HG03139 (cell line): ENCODE measurements around the gene ATP2B2.

Experiments
- ATAC-seq: cut with Tn5 transposase; IDR thresholded peaks from one replicate; pipeline ENCODE4 v1.9.1; 2021; ENCODE audit not compliant: unreplicated experiment

ATP2B2 gene

GRCh38 chr3:10471054-10471688, 34.2 kb downstream of the ATP2B2 start:
- ATAC-seq = no peak

- no peak for ATAC-seq
These were observed 35.0 kb downstream of the ATP2B2 start for GRCh38 chr3:10470120-10471053.

GRCh38 chr3:10469441-10470119, 35.8 kb downstream of the ATP2B2 start:
- ATAC-seq = no peak

DNA sequence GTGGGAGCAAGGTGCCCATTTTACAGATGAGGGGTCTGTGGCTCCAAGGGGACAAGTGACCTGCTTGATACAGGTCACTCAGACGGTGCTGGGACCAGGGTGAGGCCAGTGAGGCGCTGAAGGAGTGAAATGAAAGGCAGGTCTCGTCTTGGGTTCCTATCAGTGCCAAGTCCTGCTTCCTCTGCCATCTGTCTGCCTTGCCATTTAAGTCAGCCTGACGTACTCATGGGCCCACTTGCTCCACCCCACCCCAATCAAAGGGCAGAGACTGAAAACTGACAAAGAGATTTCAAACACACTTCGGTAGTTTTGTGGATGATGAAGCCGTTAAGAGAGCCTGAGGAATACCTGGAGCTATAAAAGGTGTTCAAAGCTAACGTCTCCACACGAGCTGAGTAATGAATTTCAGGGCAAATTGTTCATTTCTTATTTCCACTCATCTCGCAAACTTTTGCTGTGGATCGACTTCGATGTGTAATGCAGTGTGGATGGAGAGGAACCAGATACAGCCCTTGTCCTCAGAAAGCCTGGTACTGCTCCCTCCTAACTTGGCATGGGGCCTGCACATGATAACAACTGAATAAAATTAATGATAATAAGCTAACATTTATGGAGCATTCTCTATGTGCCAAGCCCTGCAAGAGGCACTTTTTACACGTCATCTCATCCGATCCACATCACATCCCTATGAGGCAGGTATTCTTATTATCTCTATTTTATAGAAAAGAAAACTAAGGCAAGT, 36.6 kb downstream of the ATP2B2 start:
- no peak for ATAC-seq

DNA sequence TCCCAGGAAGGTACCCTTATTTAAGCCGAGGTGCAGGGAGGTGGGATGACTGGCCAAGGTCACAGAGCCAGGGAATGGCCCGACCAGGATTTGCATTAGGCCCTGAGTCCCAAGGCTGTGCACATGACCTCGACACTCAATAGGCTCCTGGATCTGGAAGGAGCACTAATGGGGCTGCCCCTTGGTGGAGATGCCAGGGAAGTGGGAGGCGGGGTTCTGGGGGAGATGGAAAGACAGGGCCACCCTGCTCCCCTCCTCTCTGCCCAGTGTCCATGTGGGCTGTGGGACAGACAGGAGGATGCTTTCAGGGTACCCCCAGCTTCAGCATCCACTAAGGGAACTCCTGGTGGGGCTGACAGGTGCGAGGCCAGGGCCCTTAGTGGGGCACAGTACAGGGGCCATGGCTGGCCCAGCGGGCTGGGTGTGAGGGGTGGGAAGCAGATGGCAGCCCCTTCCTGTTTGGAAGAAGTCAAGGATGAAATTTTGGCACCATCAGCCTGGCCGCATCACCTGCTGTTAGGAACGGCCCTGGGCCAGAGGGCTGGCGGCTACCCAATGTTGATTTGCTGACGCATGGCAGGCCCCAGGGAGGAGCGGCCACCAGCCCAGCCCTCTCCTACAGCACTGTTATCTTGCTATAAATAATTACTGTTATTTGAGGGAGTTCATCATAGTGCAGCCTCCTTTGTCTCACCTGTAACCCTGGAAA, 37.3 kb downstream of the ATP2B2 start:
- no peak for ATAC-seq

DNA sequence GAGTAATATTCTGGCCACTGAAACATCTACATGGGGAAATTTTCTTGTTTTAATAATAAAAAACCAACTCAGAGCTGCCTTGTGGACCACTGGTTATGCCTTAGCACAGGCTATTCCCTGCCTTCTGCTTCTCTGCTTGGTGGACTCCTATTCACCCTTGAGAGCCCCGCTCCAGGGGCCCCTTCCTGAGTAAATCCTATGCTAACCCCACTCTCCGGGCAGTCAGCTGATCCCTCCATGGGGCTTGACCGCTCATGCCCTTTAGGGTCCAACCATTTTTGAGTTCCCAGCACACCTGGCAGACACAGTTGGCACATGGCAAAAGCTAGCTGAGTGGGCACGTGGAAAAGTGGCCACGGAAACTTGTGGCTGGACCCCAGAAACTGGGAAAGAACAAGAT, 38.2 kb downstream of the ATP2B2 start:
- no peak for ATAC-seq

DNA sequence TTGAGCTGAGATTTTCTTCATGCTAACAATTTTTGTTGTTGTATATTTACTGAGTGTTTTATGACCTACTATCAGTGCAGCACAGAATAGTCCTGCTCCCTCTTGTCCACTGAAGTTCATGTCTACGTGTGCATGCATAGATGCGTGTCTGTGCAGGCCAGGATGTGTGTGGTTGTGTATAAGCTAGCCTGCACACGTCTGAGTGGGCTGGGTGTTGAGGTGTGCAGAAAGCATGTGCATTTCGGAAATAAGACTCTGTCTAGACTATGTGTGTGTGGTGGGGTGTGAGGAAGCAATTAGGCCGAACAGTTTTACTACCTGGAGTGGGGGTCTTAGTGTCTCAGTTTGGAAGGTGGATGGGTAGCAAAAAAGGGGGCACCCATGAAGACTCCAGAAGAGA, 39.2 kb downstream of the ATP2B2 start:
- no peak for ATAC-seq

GRCh38 chr3:10465161-10465560, 40.2 kb downstream of the ATP2B2 start:
- no peak for ATAC-seq

GRCh38 chr3:10463533-10464434, 41.6 kb downstream of the ATP2B2 start:
- ATAC-seq = no peak

DNA sequence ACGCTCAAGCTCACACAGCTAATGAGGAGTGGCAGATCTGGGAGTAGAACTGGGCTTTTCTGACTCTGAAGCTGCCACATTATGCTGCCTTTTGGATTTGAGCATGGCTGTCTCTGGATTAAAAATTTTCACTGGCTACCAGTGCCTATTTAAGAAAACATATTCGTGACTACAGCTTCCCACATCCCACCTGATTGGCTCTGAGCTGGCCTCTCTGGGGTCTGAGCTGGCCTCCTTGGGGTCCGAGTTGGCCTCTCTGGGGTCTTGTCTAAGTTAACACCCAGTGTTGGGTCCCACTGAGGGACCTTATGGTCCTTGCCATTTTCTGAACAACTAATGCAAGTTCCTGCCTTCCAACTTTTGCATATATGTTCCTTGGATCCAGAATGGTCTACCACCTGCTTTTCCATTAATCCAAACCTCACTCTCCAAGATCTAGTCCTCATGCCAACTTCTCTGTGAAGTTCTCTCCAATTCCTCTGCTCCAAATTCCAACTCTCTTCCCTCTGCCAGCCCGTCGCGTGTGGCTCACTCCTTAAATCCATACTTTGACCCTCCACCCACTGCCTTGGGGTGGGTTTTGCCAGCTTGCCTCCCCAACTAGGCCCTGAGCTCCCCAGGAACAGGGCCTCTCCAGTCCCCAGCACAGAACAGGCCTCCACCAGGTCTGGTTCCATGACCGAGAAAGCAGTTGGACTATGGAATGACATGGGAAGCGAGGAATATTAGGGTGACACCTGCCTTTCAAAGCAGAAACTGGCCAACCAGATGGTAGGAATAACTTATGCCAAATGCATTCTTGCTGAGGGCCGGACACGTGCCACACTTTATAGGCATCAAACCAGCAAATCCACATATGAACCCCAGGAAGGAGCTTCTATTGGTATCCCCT, 42.5 kb downstream of the ATP2B2 start:
- no peak for ATAC-seq

DNA sequence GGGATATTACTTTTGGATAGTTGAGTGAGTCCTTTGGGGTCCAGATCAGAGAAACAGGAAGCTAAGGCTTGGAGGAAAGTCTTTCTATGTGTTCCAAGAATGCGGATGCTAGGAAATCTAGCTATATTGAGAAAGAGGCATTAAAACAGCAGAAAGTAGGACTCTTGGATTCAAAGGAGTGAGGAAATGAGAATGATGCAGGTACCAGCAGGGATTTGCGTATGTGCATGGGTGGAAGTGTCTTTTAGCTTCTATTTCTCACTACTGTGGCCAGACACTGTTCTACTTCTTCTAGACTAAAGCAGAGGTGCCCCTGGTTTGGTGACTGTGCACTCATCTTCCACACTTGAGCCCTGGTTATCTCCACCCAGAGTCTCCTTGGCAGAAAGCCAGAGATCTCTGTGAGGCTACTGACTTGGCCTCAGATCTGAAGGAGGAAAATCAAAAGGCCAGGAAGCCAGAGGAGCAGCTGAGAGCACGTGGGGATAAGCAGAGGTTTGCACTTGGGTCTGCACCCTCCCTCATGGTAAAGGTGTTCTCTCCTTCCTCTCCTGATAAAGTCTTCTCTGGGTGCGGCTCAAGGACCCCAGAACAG, 44.3 kb downstream of the ATP2B2 start:
- no peak for ATAC-seq

DNA sequence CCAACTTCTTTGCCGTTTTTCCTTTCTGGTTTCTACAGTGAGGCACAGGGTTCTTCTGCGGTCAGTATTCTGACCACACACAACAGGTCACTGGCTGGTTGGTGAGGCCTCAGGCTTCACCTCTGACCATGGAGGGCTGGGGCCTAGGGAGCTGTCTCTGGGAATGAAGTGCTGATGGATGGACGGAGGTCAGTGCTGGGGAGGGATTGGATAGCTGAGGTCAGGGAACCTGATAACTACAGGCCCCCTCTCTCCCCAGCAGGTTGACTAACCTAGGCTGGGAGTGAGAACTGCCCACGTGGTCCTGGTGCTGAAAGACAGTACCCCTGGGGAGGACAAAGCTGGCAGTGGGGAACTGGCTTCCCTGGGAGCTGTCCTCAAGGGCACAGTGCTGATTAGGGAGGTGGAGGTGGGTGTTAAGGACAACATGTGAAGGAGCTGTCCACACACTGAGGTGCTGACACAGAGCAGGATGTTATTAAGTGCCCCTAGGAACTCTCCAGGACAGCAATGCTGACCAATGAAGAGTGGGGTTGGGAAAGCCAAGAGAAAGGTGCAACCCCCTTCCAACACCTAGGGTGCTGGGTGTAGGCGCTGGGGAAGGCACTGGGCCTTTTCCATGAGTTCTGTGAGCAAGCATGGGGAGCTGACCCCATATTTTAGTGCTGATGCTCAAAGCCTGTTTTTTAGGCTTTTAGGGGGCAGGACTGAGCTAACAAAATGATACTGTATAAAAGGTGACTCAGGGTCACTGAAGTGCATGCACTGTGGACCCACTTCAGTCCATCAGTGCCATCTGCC, 45.2 kb downstream of the ATP2B2 start:
- ATAC-seq = no peak

GRCh38 chr3:10457560-10457959, 47.8 kb downstream of the ATP2B2 start:
- ATAC-seq = no peak

- ATAC-seq = no peak
These were observed 48.4 kb downstream of the ATP2B2 start for GRCh38 chr3:10456981-10457380.

DNA sequence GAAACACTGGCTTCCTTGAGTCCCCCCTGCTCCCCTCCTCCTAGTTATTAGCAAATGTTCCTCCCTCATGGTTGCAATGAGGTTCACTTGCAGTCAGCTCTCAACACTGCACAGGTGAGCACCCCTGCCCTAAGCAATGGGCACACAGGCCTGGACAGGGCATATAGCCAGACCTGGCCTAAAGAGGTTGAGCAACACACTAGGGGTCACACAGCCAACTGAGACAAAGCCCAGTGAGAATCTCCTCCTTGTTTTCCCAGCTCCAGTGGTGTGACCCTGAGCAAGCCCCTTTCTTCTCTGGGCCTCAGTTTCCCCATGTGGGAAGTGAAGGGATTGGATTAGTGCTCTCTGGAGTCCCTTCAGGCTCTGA, 49.9 kb downstream of the ATP2B2 start:
- ATAC-seq = no peak

DNA sequence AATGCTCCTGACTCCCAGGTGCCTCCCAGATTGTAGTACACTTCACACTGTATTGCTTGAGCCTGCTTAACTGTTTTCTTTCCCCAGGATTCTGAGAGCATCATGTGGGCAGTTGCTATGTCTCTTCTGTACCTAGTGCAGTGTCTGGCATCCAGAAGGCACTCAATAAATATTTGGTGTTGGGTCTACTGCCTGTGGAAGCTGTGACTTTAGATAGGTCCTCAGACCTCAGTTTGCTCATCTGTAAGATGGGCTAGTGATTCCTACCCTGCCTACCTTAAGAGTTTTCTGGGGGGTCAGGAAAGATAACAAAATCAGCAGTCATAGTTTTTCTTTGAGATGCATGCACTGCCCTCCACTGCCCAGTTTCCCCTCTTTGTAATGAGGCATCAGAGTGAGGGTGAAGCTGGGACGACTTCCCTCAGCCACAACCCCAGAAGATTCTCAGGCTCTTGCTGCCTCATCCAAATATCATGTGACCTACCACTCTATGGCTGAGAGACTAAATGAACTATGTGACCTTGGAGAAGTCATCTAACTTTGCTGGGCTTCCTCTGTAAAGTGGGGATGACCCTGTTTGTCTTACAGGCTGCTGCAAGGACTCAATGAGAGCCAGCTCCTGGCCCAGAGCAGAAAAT, 50.4 kb downstream of the ATP2B2 start:
- no peak for ATAC-seq
